ENCODE data around the gene UGT2B28. TPM values are rescaled to one million over a fixed set of nuclear protein-coding genes. Genes with fewer than 3 reads are reported as not detected.
"Not testable (repeated sequence)": the region's sequence is repeated elsewhere in the genome, so short reads cannot be mapped to it uniquely, and the experiment has no call there.

UGT2B28 gene
- total and polyA plus RNA-seq, 7 donors: not detected

- no peaks in the 10 kb centered on the region for H3K4me1 ChIP-seq
- DNase-seq: no peak
- no peaks in the 10 kb centered on the region for H3K27me3 ChIP-seq (ENCODE audit: insufficient read depth in 3 of 3, low read length in 2 of 3)
- H3K36me3 ChIP-seq (ENCODE audit: insufficient read depth in 1 of 2, low read depth in 1 of 2): no peaks in the 10 kb centered on the region
- no peak for ATAC-seq
- TF ChIP-seq CTCF (IDR thresholded peaks at IDR 0.05): no peak
- 63 to 74% (median 69%) methylated on average over 2 of the region's 2 CpGs for WGBS, 3 donors
- intact Hi-C loops (cut with DNase I): no loop called here
- H3K27ac ChIP-seq: no peak overlapping the region
- no peak overlapping the region for H3K4me3 ChIP-seq
- no peaks in the 10 kb centered on the region for H3K9me3 ChIP-seq
Observed at GRCh38 chr4:69323284-69323683, 43.0 kb downstream of the UGT2B28 start.

GRCh38 chr4:69330345-69331047, 50.2 kb downstream of the UGT2B28 start:
- intact Hi-C loops (cut with DNase I): no loop called here
- Histone ChIP-seq H3K27me3 (ENCODE audit: insufficient read depth in 3 of 3, low read length in 2 of 3) (no peaks in the 10 kb centered on the region), H3K36me3 (ENCODE audit: insufficient read depth in 1 of 2, low read depth in 1 of 2) (no peaks in the 10 kb centered on the region), H3K4me1 (no peaks in the 10 kb centered on the region), H3K9me3 (no peaks in the 10 kb centered on the region), H3K4me3 (no peak overlapping the region), H3K27ac (no peak overlapping the region)
- TF ChIP-seq CTCF (IDR thresholded peaks at IDR 0.05): no peak
- WGBS, 3 donors: 32 to 72% (median 63%) methylated on average over 4 of the region's 4 CpGs
- DNase-seq (no peak), ATAC-seq (no peak)

GRCh38 chr4:69331304-69331703, 51.0 kb downstream of the UGT2B28 start:
- H3K27me3 ChIP-seq (ENCODE audit: insufficient read depth in 3 of 3, low read length in 2 of 3); H3K27ac ChIP-seq; H3K4me3 ChIP-seq; ATAC-seq; H3K4me1 ChIP-seq; H3K9me3 ChIP-seq; DNase-seq; H3K36me3 ChIP-seq (ENCODE audit: insufficient read depth in 1 of 2, low read depth in 1 of 2); intact Hi-C loops (cut with DNase I): not testable (repeated sequence)
- WGBS, 3 donors: 81 to 91% (median 88%) methylated on average over 2 of the region's 2 CpGs

GRCh38 chr4:69335485-69335884, 55.2 kb downstream of the UGT2B28 start:
- H3K4me3 ChIP-seq; H3K27ac ChIP-seq; H3K4me1 ChIP-seq; ATAC-seq; intact Hi-C loops (cut with DNase I); H3K9me3 ChIP-seq; DNase-seq; H3K27me3 ChIP-seq (ENCODE audit: insufficient read depth in 3 of 3, low read length in 2 of 3); H3K36me3 ChIP-seq (ENCODE audit: insufficient read depth in 1 of 2, low read depth in 1 of 2): not testable (repeated sequence)

- DNase-seq; H3K27ac ChIP-seq; H3K4me1 ChIP-seq; H3K36me3 ChIP-seq (ENCODE audit: insufficient read depth in 1 of 2, low read depth in 1 of 2); H3K9me3 ChIP-seq; H3K27me3 ChIP-seq (ENCODE audit: insufficient read depth in 3 of 3, low read length in 2 of 3); H3K4me3 ChIP-seq; intact Hi-C loops (cut with DNase I); ATAC-seq: not testable (repeated sequence)
- 76 to 81% (median 80%) methylated on average over 2 of the region's 2 CpGs for WGBS, 3 donors
Observed at GRCh38 chr4:69343114-69343513, 62.8 kb downstream of the UGT2B28 start.

GRCh38 chr4:69343558-69344420, 63.5 kb downstream of the UGT2B28 start:
- ATAC-seq; H3K27ac ChIP-seq; DNase-seq; H3K4me3 ChIP-seq; H3K9me3 ChIP-seq; H3K36me3 ChIP-seq (ENCODE audit: insufficient read depth in 1 of 2, low read depth in 1 of 2); H3K27me3 ChIP-seq (ENCODE audit: insufficient read depth in 3 of 3, low read length in 2 of 3); intact Hi-C loops (cut with DNase I); H3K4me1 ChIP-seq: not testable (repeated sequence)
- 65 to 78% (median 70%) methylated on average over 6 to 8 of the region's 8 CpGs for WGBS, 3 donors

Other genes with a start within 250 kb of the UGT2B28 start
- not detected for gene UGT2B7, start 184.0 kb upstream of the UGT2B28 start, total RNA-seq
- gene UGT2B7, start 184.0 kb upstream of the UGT2B28 start, polyA plus RNA-seq: under 1 TPM in 1 of 3 donors, not detected in 2; 0.04 TPM
- not detected for gene UGT2B11, start 65.7 kb upstream of the UGT2B28 start, total RNA-seq
- gene UGT2B11, start 65.7 kb upstream of the UGT2B28 start, polyA plus RNA-seq: not detected
- not detected for gene UGT2B4, start 215.4 kb downstream of the UGT2B28 start, total RNA-seq
- not detected for gene UGT2B4, start 215.4 kb downstream of the UGT2B28 start, polyA plus RNA-seq

All from psoas muscle (tissue), 8 donors.